Duodenal mucosa (tissue), 2 donors: ENCODE data around the gene SHLD2.
"Not testable (repeated sequence)": the region's sequence is repeated elsewhere in the genome, so short reads cannot be mapped to it uniquely, and the experiment has no call there.

ENCODE experiments used
- H3K27ac ChIP-seq: one replicate; pipeline ENCODE4 v1.7.0; 2013; ENCODE audit warnings: low read depth, low read length
- H3K27me3 ChIP-seq, 2 donors: one replicate each; pipeline ENCODE4 v1.7.0; 2013; ENCODE audit warnings: low read length in 2 of 2, control low read depth in 1 of 2; ENCODE audit not compliant: insufficient read depth in 2 of 2, control insufficient read depth in 1 of 2
- H3K36me3 ChIP-seq, 2 donors: one replicate each; pipeline ENCODE4 v1.7.0; 2013; ENCODE audit warnings: low read length in 2 of 2, control low read depth in 1 of 2; ENCODE audit not compliant: insufficient read depth in 2 of 2, control insufficient read depth in 1 of 2
- H3K4me1 ChIP-seq, 2 donors: one replicate each; pipeline ENCODE4 v1.7.0; 2013; ENCODE audit warnings: low read length in 2 of 2, control low read depth in 1 of 2; ENCODE audit not compliant: insufficient read depth in 2 of 2, control insufficient read depth in 1 of 2
- H3K4me3 ChIP-seq, 2 donors: one replicate each; pipeline ENCODE4 v1.7.0; 2013; ENCODE audit warnings: low read length in 2 of 2, low read depth in 1 of 2
- H3K9ac ChIP-seq, 2 donors: one replicate each; pipeline ENCODE4 v1.7.0; 2013; ENCODE audit warnings: low read length in 2 of 2, low read depth in 1 of 2
- H3K9me3 ChIP-seq, 2 donors: one replicate each; pipeline ENCODE4 v1.7.0; 2013; ENCODE audit warnings: low read length in 2 of 2, control low read depth in 1 of 2; ENCODE audit not compliant: control insufficient read depth in 1 of 2

The SHLD2 gene

DNA sequence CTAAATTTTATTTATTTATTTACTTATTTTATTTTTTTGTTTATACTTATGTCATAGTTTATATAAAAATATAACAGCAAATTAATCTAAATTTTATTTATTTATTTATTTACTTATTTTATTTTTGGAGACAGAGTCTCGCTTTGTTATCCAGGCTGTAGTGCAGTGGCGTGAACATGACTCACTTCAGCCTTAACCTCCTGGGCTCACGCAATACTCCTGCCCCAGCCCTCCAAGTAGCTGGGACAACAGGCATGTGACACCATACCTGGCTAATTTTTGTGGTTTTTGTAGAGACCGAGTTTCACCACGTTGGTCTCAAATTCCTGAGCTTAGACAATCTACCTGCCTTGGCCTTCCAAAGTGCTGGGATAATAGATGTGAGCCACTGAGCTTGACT is 115.3 kb downstream of the SHLD2 start:
- H3K27me3 ChIP-seq, H3K9me3 ChIP-seq, H3K9ac ChIP-seq, H3K36me3 ChIP-seq, H3K4me1 ChIP-seq, H3K27ac ChIP-seq, H3K4me3 ChIP-seq: not testable (repeated sequence)

DNA sequence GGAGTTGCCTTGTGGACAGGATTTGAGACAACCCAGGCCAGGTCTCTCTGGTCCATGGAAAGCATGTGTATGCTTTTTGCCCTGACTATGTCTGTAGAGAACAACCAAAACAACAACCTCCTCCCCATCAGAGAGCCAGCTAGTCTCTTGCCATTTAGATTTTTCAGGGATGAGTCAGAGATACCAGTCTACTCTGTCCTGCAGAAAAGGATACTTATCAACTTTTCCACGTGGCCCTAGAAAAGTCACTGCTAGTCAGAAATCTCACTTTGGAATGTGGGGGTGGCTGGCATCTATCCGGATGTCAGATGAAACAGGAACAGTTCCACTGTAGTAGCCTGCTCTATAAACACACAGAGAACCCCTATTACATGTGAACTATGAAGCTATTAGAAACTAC is 116.8 kb downstream of the SHLD2 start:
- not testable (repeated sequence) for H3K4me1 ChIP-seq, H3K9me3 ChIP-seq, H3K9ac ChIP-seq, H3K4me3 ChIP-seq, H3K27ac ChIP-seq, H3K36me3 ChIP-seq, H3K27me3 ChIP-seq

DNA sequence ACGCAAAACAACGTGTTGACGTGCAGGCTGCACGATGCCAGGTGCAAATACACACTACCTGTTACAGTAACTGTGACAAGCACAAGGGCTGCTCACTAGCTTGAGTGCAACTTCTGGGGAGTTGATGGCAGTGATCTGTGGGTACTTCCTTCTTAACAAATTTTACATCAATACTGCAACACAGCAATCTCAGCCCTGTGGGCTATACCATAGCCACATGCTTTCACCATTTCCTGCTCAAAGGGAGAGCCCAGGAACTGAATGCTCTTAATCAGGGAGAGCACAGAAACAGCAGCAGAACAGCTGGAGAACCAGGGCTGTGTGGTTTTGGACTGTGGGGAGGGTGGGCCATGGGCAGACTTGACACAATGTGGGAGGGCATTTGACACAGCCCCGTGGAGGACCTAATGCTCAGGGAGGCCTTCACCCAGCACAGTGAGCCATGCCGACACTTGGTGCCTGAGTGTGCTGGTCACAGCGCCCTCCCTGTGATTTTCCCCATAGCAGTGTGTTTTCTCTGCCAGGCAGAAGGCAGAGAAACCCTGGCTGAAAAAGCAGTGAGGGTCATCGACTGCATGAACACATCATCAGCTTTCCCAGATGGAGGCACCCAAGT is 118.3 kb downstream of the SHLD2 start:
- H3K4me1 ChIP-seq, H3K27ac ChIP-seq, H3K36me3 ChIP-seq, H3K9ac ChIP-seq, H3K4me3 ChIP-seq, H3K9me3 ChIP-seq, H3K27me3 ChIP-seq: not testable (repeated sequence)

DNA sequence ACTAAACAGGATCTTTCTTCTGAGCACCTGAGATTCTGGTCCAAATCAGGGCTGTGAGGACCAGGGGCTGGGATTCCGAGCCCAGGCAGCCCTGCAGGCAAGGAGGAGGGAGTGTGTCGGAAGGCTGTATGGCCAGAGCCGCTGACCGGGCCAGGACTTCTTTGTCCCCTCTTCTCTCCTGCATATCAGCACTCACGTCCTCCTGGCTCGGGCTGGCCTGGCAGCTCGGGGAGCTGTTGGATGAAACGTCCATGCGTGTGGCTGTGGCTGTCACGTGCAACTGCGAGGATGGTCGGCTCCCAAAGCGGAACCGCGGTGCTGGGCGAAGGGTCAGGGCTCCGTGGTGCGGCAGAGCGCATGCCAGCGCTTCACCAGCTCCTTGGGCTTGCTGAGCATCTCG is 118.8 kb downstream of the SHLD2 start:
- H3K4me1 ChIP-seq, H3K27ac ChIP-seq, H3K9ac ChIP-seq, H3K36me3 ChIP-seq, H3K9me3 ChIP-seq, H3K4me3 ChIP-seq, H3K27me3 ChIP-seq: not testable (repeated sequence)

DNA sequence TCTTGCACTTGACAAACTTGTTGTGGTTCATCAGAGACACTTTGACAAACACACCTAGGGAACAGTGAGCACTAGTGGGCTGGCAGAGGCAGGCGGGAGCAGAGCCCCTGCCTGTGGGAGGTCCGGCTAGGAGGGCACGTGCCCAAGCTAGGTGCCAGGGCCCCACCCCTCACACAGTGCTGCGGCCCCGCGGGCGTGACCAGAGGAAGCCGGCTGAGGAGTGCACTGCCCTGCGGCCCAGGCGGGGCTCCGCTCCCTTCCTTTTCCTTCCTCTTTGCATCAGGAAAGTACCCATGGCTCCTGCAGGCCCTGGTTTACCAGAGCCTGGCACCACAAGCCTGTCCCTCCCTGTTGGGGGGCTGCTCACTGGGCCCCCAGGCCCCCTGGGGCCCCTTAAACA is 121.1 kb downstream of the SHLD2 start:
- H3K27ac ChIP-seq, H3K9me3 ChIP-seq, H3K4me3 ChIP-seq, H3K27me3 ChIP-seq, H3K9ac ChIP-seq, H3K4me1 ChIP-seq, H3K36me3 ChIP-seq: not testable (repeated sequence)

DNA sequence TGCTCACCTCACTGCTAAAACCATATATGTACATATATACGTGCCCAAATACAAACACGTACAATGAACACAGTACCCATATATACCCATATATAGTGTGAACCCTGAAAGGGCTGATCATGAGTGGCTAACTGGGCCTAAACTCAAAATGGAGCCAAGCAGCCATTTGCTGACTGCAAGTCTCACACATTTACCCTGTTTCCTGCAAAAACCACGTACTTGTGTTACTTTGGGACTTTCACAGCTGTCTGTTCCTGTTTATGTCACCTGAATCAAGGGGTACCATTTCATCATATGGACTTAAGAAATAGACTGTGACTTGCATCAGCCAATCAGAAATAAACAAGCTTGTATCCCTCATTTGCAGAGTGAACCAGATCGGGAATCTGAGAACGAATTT is 124.4 kb downstream of the SHLD2 start:
- not testable (repeated sequence) for H3K4me1 ChIP-seq, H3K27me3 ChIP-seq, H3K27ac ChIP-seq, H3K36me3 ChIP-seq, H3K4me3 ChIP-seq, H3K9me3 ChIP-seq, H3K9ac ChIP-seq

DNA sequence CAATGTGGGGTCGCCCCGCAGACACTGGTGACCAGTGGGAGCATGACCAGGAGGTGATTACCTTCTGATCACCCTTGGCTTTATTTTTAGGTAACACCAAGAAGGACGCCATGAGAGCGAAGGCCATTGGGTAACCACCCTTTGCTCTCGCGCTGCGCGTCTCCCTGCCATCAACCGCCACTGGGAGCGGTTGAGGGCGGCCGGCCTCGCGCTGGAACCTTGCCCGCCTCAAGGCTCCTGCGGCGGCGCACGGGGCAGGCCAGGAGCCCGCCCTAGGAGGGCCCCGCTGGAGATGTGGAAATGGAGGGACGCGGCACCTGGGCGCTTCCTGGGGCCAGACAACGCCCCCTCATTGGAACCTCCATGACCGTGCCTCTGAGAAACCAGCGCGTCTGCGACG is 127.8 kb downstream of the SHLD2 start:
- not testable (repeated sequence) for H3K9ac ChIP-seq, H3K9me3 ChIP-seq, H3K27me3 ChIP-seq, H3K27ac ChIP-seq, H3K36me3 ChIP-seq, H3K4me3 ChIP-seq, H3K4me1 ChIP-seq

DNA sequence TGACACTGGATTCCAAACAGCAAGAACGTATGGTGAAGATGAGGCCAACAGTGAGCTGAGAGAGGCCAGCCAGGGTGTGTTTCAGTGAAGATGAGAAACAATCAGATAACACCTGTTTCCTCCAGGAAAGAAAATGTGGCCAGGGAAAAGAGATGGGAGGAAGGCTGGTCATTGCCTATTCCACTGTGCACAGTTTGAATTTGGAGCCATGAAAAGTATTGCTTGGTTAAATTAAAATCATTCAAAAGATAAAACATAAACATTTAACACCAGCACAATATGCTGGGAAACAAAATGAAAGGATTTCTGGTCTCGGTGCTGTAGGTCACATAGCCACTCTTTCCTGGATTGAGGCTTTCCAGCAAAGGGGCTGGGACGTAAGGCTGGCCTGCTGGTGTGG is 130.1 kb downstream of the SHLD2 start, which contains the start of gene NUTM2A:
Gene NUTM2A, plus strand, starts transcription at position 301 of the 400 bp plus-strand sequence. CDS start 383 bp downstream, outside the sequence.
- not testable (repeated sequence) for H3K27me3 ChIP-seq, H3K4me3 ChIP-seq, H3K9ac ChIP-seq, H3K9me3 ChIP-seq, H3K36me3 ChIP-seq, H3K27ac ChIP-seq, H3K4me1 ChIP-seq

DNA sequence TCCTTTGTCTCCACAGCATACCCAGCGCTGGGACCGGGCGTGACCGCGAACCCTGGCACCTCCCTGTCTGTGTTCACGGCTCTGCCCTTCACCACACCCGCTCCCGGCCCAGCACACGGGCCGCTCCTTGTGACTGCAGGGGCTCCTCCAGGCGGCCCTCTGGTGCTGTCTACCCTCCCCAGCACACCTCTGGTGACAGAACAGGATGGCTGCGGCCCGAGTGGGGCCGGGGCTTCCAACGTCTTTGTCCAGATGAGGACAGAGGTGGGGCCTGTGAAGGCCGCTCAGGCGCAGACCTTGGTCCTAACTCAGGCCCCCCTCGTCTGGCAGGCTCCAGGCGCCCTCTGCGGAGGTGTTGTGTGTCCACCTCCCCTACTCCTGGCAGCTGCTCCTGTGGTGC is 133.2 kb downstream of the SHLD2 start:
- H3K27ac ChIP-seq, H3K27me3 ChIP-seq, H3K4me3 ChIP-seq, H3K9me3 ChIP-seq, H3K36me3 ChIP-seq, H3K9ac ChIP-seq, H3K4me1 ChIP-seq: not testable (repeated sequence)

GRCh38 chr10:87229211-87229610 is 134.2 kb downstream of the SHLD2 start:
- H3K4me1 ChIP-seq, H3K27ac ChIP-seq, H3K36me3 ChIP-seq, H3K4me3 ChIP-seq, H3K27me3 ChIP-seq, H3K9ac ChIP-seq, H3K9me3 ChIP-seq: not testable (repeated sequence)

DNA sequence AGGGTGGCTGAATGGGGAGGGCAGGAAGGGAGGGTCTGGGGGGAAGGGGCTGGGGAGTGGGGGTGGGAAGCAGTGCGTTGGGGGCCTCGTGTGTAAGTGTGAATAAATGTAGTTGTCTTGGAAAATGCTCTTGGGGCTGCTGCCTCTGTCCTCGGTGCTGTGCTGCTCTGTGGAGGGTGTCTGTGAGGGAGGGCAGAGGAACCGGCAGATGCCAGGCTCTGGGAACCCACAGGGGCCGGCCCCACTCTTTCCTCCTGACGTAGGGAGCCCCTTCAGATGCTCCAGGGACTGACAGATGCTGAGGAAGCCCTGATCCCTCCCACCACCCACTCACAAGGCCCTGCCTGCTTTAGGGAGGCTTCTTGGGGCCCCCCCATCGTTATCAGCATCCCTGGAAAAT is 139.8 kb downstream of the SHLD2 start:
- not testable (repeated sequence) for H3K4me3 ChIP-seq, H3K27ac ChIP-seq, H3K9me3 ChIP-seq, H3K4me1 ChIP-seq, H3K27me3 ChIP-seq, H3K9ac ChIP-seq, H3K36me3 ChIP-seq
